ENCODE data around the gene RUVBL1.
A peak's percentile ranks its signal among the peaks of the same experiment; 100 is the strongest.

RUVBL1 gene

DNA sequence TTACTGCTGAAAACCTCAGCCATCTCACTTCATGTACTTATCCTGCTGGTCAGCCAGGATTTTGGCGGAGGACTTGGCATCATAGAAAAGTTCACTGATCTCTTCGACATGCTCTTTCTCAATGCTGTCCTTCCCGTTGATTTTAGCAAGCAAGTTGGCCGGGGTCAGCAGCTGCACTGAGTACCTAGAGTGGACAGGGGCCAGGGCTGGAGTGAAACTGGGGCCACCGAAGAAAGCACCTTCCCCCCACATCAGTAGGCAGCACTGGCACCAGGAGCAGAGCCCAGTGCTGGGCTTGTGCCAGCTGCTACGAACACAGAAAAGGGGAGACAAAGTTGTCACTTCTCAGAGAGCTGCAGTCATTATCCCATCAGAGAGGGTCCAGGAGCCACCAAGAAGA is 42.4 kb downstream of the RUVBL1 start:
- DNase-seq, result no peak

DNA sequence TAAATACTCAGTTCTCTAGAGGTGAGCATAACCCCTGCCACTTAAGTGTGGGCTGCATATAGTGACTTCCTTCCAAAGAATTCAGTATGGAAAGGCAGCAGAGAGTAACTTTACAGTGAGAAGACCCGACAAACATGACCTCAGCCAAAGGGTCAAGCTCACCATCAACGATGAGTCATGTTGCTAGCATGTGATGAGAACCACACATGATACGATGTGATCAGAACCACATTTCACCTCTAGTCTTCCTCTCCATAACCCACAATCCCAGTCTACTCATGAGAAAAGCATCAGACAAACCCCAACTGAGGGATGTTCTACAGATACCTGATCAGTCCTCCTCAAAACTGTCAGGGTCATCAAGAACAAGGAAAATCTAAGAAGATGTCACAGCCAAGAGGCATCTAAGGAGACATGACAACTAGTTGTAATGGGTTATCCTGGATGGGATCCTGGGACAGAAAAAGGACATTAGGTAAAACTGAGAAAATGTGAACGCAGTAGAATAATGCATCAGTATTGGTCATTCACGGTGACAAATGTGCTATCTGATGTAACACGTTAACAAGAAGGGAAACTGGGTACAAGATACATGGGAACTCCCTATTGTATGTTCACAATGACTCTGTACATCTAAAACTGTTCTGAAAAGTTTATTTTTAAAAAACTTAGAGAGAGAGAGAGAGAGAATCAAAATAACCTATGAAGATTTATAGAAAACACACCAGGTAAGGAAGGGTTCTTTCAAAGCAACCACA is 43.1 kb downstream of the RUVBL1 start:
- no peak for DNase-seq

DNA sequence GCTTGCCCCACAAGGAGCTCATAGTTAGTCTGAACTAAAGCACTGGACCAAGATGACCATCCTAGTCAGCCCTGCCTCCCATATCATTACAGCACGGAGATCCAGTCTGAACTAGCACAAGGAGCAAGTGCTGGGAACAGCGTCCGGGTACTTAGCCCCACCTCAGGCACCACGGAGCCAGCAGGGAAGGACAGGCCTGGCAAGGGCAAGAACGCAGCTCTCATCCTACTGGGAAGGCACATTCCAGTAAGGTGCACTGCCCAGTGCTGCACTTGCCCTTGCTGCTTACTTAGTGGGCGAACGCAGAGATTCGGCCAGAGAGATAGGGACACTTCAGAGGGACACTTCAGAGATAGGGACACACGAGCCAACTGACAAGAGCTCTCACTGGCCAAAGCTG is 43.8 kb downstream of the RUVBL1 start:
- DNase-seq, result no peak

DNA sequence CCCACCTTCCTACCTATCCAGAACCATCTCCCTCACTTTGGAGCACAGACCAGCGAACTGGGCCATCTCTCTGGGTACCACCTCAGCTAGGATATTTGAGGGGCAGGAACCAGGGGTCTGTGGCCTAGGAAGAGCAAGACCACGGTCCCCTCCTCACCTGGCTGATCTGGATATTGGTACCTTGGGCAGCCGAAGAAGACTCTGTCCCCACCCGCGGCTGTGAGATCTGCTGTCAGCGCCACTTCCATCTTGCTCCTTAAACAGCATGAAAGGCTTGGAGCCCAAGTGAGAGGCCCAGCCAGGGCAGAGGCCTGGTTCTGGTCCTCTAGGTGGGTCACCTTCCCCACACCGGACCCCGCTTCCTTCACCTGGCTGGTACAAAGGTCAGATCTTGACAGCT is 44.7 kb downstream of the RUVBL1 start:
- no peak for DNase-seq

DNA sequence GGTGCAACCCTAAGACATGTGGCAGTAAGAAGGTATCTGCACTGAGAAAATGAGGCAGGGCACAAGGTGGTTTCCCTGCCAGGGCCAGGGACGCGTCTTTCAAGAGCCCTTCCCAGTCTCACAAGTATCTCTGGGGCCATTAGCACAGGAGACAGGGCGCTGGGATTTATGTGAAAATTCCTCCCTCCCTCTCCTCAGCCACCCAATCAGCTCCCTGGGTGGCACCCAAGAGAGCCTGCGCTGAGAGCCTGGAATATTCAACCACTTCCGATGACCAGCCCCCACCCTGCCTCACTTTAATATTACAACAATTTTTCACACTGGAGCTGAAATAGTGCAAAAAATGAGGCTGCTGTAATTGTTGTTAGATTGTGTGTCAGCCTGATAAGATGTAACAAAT is 45.3 kb downstream of the RUVBL1 start:
- DNase-seq, result no peak

DNA sequence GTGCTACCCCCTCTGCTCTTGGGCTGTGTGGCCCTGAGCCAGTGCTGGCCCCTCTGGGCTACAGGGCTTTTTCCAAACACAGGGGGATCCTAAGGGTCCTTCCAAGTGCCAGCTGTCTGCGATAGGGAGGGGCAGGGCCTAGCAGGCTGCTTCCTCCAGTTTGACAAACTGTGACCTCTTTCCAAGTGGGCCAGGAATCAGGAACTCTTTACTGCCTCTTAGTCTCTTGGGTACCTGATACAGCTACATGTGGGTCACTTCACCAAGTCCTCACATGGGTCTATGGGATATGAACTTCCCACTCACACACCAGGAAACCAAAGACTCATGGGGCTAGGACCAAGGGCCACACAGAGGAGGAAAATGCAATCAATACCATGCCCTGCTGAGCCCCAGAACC is 45.9 kb downstream of the RUVBL1 start:
- no peak for DNase-seq

DNA sequence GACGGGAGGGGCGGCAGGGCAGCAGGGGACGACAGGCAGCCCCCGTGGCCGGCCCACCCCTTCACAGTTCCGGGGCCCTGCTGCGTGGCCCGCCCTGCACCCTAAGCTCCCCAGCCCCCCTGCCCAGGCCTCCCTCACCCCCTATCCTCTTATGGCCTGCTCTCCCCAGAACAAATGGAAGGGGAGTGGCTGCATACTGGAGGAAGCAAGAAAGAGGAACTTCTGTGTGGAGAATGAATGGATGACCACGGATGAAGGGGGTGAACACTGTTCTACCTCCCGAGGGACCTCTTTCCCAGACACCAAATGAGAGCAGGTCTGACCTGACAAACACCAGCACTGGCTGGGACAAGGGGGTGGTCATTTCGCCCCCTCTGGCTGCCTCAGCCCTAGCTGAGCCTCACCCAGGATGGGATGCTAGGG is 46.4 kb downstream of the RUVBL1 start:
- no peak for DNase-seq

DNA sequence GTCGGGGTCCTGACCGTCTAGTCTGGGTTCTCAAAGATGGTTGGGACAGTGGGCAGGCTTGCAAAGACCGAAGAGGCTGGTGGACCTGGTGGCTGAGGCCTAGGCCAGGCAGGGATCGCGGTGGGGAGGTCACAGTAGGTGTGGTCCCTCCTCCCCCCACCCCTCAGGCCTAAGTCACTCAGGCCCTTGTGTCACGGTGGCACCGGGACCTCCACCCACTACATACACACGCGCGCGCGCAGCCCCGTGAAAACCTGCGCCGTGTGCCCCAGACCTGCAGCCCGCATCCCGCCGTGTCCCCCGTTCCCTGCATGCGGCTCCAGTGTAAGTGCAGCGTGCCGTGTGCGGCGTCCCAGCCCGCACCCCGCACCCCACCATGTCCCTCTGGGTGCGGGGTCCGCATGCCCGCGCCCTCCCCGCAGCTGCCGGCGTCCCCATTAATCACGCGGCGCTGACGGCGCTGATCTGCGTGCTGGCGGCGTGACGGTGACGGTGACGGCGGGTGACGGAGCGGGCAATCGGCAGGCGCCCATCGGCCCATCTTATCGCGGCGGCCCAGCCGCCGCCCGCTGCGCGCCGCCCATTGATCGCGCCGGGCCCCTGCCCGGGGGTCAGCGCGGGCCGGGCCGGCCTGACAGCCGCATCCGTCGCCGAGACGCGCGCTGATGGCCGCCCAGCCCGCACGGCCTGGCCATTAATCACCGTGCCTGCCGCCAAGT is 47.0 kb downstream of the RUVBL1 start:
- DNase-seq, result peak; percentile 13

DNA sequence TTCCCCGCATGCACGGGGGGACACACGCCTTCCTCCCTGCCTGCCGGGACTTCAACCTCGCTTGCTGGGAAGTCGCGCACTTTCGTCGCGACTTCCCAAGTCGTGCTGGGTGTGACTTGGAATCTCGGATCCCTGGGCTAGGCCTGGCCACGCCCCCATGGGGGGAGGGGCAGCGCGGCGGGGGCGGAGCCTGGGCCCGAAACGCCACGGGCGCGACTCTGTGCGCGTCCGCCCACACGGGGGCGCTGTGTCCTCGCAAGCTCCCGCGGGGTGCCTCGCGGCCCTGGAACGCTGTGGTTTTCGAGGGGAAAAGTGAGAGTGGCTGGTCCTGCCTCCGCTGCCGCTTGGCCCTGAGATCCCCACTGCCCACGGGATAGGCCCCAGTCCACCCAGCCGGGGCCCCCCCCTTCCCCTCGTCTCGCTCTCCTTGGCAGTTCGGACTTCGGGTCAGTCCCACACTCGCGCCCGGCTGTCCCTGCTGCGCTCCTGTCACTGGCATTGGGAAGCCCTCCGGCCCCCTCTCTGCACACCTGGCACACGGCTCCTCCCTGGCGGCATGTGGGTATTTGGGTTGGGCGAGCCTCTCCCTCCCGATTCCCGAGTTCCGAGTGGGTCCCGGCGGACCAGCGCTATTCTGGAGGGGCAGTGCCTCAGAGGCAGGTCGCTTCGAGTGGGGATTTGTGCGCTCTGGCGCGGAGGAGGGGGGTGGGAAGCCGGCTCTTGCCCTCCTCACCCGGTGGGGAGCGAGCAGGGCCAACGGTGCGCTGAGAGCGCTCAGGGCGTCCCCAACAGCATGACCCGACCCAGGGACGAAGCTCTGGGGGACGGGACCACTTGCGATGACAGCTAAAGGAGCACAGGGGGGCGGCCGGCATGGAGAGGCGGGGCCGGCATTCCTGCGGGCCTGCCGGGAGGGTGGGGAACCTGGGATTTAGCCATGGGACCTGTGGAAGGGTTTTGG is 47.8 kb downstream of the RUVBL1 start:
- DNase-seq, result peak; percentile 83

DNA sequence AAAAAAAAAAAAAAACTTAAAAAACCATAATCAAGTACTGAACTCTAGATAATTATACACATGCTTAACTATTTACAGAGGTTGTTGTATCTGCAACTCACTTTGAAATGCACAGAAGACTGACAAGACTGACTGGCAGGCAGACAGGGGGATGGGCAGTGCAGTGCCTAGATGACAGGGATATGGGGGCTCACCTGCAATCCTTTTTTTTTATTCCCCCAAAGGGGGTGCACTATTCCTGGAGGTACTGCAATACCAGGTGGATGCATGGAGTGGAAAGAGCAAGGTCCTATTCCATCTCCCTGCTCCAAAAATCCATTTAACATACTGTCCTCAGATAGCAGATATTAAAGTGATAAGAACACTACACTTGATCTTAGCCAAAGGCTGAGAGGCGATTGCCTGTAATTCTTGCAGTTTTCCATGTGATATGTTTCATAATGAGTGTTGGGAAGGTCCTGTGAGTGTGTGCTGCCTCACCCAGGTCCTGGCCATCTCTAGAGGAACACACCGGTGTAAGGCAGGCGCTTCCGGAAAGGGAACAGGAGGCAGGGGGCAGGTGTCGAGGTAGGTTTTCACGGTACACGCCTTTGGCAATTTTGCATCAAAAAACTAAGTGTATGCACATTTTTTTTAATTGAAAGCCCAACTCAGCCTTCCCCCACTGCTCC is 48.6 kb downstream of the RUVBL1 start:
- DNase-seq, result no peak

DNA sequence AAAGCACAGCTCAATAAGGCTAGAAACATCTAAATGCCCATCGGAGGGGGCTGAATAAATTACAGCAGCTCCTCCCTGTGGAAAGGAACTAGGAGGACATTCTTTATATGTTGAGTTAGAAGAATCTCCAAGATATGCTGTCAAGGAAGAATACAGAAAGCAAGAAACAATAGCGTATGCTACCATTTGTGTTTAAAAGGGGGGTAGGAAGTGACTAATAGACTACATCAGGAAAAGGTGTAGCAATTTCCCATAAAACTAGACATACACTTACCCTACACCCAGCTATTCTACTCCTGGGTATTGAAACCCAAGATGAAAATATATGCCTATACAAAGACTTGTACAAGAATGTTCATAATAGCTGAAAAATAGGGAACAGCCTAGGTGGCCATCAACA is 49.8 kb downstream of the RUVBL1 start:
- DNase-seq, result no peak

DNA sequence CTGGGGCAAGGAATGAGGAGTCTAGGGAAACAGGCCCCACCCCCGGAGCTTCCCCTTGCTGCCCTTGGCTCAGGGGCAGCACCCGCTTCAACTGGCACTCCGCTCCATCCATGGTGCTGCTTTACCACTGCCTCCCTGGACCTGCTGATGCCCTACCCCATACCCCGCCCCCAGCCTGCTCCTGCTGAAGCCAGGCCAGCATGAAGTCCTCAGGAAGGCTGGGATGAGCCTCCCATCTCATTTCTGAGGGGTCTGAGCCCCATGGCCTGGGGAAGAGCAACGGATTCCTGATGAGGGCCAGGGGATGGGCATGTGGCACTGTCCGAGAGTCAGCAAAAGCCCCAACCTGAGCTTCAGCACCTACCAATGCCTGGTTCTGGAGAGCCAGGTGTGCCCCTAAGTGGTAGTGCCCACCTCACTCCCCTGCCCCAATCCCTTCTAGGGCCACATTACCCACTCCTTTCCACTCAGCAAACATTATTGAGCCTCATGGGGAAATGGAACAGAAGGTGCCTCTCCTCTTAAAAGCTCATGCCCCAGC is 50.4 kb downstream of the RUVBL1 start:
- no peak for DNase-seq

DNA sequence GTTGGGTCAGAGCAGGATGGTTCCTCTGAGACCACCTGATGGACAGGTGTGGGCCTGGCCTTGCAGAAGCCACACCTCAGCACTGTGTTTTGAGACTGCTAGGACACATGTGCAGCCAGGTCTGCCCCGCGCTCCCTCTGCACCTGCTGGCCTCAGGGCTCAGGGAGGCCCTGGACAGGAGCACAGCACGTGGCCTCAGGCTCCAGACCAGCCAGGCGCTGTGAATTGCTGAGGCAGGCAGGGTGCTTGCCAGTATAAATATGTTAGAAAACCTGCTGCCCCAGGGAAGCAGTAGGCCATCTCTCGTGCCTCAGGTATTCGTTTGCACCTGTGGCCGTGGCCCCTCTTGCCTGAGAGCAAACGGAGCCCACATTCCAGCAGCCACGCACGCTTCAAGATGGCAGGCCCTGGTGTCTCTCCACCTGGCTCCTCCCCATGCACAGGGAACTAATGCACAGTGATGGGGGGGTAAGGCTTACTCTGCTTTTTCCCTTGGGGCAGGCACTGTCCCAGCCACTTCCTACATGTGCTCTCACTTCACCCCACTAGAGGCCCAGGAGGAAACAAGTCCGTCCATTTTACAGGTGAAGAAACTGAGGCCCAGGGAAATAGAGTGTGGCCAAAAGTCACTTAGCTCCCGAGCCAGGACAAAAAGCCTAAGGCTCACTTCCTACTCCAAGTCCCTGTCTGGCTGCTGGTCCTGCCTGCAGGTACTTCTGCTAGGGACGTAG is 51.0 kb downstream of the RUVBL1 start:
- DNase-seq, result no peak

DNA sequence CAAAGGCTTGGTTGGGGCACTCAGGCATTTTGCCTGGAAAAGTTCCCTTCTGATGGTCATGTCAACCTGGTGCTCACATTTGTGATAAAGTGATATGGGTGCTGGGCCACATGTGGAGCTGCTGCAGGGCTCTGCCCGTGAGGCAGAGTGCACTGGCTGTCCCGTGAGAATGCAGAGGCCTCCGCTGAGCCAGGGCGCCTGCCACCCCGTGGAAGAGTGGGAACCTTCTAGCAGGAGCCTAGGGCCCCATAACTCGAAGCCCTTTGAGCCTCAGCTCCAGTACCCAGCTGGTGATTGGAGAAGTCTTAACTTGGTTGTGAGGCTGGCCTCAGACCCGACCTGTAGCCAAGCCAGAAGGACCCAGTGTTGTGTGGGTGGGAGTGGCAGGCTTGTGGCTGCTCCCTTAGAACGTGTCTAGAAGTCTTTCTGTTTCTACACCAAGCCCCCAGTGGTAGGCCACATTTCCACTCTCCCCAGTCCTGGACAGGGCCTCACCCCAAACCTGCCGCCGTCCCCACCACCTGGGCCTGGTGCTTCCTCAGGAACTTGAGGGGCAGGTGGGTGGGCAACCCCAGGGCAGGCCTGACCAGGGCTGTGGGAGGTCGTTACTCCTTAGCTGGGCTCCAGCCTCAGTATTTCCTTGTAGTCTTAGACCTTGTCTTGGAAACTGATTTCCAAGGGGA is 51.7 kb downstream of the RUVBL1 start:
- no peak for DNase-seq

DNA sequence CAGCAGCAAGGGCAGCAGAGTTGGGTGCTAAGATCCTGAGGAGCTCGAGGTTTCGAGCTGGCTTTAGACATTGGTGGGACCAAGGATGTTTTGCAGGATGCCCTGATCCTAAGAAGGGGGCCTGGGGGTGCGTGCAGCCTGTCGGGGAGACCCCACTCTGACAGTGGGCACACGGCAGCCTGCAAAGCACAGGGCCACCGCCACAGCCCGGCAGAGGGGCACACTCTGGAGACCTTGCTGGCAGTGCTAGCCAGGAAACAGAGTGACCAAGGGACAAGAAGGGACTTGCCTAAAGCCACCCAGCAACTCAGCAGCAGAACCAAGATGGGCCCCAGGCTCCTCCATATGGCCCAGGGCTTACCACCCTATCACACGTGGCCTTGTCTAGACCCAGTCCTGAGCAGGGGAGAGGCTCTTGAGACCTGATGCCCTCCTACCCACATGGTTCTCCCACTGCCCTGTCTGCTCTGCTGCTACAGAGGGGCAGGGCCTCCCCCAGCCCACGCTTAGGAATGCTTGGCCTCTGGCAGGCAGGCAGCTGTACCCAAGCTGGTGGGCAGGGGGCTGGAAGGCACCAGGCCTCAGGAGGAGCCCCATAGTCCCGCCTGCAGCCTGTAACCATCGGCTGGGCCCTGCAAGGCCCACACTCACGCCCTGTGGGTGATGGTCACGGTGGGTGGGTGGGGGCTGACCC is 52.6 kb downstream of the RUVBL1 start:
- DNase-seq, result no peak

DNA sequence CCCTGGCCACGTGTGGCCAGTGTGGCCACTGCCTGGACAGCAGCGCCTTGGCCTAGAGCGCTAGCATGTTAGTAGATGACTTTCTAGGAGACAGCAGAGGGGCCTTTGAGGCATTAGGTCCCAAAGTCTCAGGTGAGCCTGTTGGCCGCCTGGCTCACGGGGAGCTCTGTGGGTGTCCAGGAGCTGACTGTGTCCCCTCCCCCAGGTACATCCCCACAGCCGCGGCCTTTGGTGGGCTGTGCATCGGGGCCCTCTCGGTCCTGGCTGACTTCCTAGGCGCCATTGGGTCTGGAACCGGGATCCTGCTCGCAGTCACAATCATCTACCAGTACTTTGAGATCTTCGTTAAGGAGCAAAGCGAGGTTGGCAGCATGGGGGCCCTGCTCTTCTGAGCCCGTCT is 54.3 kb downstream of the RUVBL1 start:
- DNase-seq, result no peak

DNA sequence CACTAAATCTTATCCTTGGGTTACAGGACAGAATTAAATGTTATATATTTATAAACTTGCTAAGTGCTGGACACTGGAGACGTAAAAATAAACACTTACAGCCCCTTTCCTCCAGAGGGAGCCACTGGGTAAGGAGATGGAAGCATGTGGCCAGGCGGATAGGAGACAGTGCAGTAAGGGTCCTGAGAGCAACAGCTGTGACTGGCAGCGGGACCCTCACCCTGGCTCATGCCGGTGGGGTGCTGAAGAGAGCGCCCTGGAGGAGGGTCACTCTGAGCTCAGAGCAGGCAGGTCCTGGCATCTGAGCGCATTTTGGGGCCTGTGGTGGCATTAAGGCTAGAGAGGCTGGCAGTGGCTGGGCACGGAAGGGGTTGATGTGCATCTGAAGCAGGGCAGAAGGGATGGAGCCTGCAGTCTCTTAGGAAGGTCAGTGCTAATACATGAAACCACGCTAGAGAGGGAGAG is 55.4 kb downstream of the RUVBL1 start:
- peak; percentile 61 for DNase-seq

DNA sequence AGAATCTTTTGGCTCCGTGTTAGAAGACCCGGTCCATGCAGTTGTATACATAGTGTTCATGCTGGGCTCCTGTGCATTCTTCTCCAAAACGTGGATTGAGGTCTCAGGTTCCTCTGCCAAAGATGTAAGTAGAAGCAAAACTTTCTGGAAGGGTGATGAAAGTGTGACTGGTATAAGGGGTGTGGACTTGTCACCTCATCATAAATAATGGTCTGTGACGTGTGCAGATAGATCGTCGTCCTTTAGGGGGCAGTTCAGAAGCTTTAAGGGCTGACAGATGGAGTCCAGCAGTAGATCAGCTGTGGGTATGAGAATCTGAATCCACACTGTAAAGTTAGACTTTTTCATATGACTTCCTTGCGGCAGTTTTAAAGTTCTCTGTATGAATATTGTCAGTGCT is 56.1 kb downstream of the RUVBL1 start:
- DNase-seq, result no peak

DNA sequence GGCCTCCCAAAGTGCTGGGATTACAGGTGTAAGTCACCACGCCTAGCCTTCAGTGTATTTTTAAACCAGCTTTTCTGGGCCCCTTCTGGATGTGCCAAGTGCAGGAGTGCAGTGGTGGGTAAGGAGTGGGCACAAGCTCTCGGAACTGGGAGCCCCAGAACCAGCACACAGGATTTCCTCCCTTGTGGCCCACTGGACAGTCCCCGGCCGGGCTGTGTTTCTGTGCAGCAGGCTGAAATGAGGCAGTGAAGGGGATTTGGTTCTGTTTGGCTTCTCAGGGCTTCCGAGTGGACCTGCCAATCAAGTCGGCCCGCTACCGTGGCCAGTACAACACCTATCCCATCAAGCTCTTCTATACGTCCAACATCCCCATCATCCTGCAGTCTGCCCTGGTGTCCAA is 56.9 kb downstream of the RUVBL1 start:
- no peak for DNase-seq

DNA sequence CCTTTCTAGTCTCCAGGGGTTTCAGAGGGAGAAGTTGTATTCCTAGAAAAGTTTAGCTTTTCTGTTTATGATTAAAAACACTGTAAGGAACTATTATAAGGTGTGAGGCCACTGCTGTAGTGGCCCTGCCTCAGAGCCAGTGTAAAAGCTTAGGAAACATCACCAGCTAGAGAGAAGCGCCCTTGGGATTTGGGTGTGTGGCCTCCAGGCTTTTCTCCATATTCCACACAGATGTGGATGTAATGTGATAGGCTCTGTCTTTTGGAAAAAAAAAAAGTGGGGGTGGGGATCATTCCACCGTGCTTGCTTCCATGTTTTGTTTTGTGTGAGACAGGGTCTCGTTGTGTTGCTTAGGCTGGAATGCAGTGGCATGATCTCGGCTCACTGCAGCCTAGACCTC is 57.5 kb downstream of the RUVBL1 start:
- no peak for DNase-seq

DNA sequence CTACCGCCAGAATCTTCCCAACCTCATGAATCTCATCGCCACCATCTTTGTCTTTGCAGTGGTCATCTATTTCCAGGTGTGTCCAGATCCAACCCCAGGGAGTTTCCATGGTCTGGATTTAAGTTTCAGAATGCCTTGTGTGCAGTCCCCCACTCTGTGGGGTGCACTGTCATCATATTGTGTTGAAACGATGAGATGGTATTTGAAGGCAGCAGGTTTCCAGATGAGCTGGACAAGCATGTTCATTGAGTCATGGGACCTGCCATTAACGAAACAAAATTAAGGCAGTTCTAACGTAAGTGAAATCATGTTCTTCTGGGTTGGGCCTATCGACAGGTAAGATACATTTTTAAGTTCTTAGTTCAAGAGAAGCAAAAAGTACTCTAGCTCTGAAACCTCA is 58.6 kb downstream of the RUVBL1 start:
- DNase-seq, result no peak
